Right lobe of liver (tissue), 6 donors: ENCODE measurements around the gene DCST2. TPM values are rescaled to one million over a fixed set of nuclear protein-coding genes. Genes with fewer than 3 reads are reported as not detected.
A peak's percentile ranks its signal among the peaks of the same experiment; 100 is the strongest.

ENCODE experiments used
- ATAC-seq, 4 donors: fragments of 200-7000 bp; cut with Tn5 transposase; one replicate each; pipeline ENCODE4 v1.9.1; 2020; ENCODE audit warnings: mild to moderate bottlenecking in 4 of 4, moderate library complexity in 4 of 4
- DNase-seq, 3 donors: peaks; one replicate each; pipeline ENCODE4 v3.0.0-alpha.2; 2020
- H3K27ac ChIP-seq, 3 donors: fragments of 200-600 bp; one replicate each; pipeline ENCODE4 v1.8.0; 2022
- H3K27me3 ChIP-seq, 2 donors: fragments of 200-600 bp; one replicate each; pipeline ENCODE4 v1.8.0; 2022
- H3K36me3 ChIP-seq, 4 donors: fragments of 200-600 bp; sonication (generic) in 1 of 4; one replicate each; pipeline versions ENCODE4 v1.5.1 to v1.8.0; 2017 to 2022; ENCODE audit warnings: control low read depth in 1 of 4
- H3K4me1 ChIP-seq, 4 donors: fragments of 200-600 bp; sonication (generic) in 1 of 4; one replicate each; pipeline versions ENCODE4 v1.5.1 to v1.8.0; 2017 to 2022; ENCODE audit warnings: control low read depth in 1 of 4
- H3K4me3 ChIP-seq, 3 donors: fragments of 200-600 bp; one replicate each; pipeline ENCODE4 v1.8.0; 2022
- H3K9me3 ChIP-seq, 4 donors: fragments of 200-600 bp; sonication (generic) in 1 of 4; one replicate each; pipeline versions ENCODE4 v1.5.1 to v1.8.0; 2017 to 2022; ENCODE audit warnings: control low read depth in 1 of 4
- CTCF ChIP-seq, 4 donors: fragments of 200-600 bp in 3 of 4; fragments of 450-650 bp in 1 of 4; IDR thresholded peaks; one replicate each; pipeline versions ENCODE4 v1.5.1 to v1.8.0; 2016 to 2022; ENCODE audit warnings: antibody characterized with exemption in 4 of 4, mild to moderate bottlenecking in 2 of 4
- POLR2A ChIP-seq: fragments of 450-650 bp; IDR thresholded peaks from one replicate; pipeline ENCODE4 v1.6.1; 2017; ENCODE audit warnings: antibody characterized with exemption, mild to moderate bottlenecking
- WGBS: methylation state at CpG from one replicate; pipeline ENCODE4 v1.1.6; 2018; ENCODE audit warnings: low coverage, low lambda C conversion rate; ENCODE audit not compliant: insufficient coverage; ENCODE audit errors: missing lambda C conversion rate; 5-methylcytosine and 5-hydroxymethylcytosine counted together
- intact Hi-C, 2 donors: fragments of 100-400 bp; cut with DNase I; formaldehyde crosslinking; loops; one replicate each; pipeline versions ENCODE4 v1.11.2 to v1.14.1; 2022
- total RNA-seq, 6 experiments: library from RNA; depleted of rRNA in 2 of 6; stranded (reverse); fragments of >200 nt in 2 of 6; fragmentation: NEBNext Ultra II Directional in 3 of 6; extraction: Animal tissue kit (Norgen Biotek cat#: 25700) in 3 of 6; gene quantifications; one replicate each; pipeline versions ENCODE4 v1.1.0 to v1.2.4, GENCODE V29; 2016 to 2023
- donor health status: DM: no; HTN: yes; CAD: no.
- donor health status: DM: no; HTN: no; CAD: no.
- donor health status: DM: no; HTN: no; CAD: no.
- donor health status: DM: no; HTN: yes; CAD: no.
- donor health status: DM: no; HTN: yes; CAD: no.

The DCST2 gene
- total RNA-seq, 6 experiments from 2014 or later: 0.72 to 1.4 (median 0.81) TPM; not detected in 1

DNA sequence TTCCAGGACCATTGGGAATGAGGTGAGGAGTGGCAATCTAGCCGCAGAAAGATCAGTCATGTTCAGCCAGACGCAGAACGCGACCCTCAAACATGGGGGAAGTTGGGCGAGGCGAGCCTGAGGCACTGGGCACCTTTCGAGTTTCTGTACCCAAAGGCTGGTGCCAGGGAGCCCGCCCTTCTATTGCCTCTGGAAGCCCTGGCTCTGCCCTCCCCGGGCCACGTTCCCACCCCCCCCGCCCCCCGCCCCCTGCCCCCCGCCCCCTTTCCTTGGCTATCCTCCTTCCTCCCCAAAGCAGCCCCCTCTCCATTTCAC is 33.2 kb downstream of the DCST2 start:
- no peak for TF ChIP-seq CTCF (IDR thresholded peaks at IDR 0.05)
- H3K27ac ChIP-seq: peak overlapping the region; percentile 76 to 95 (median 93)
- intact Hi-C loops: no loop called here
- H3K4me1 ChIP-seq: peaks cover 0 to 33% (median 11%) of the 10 kb centered on the region in 4 donors
- H3K4me3 ChIP-seq: peak overlapping the region; percentile 85 to 93 (median 91)
- no peak for ATAC-seq
- peak in 2 of 3 donors; percentile 51 to 68 for DNase-seq
- no peaks in the 10 kb centered on the region for H3K36me3 ChIP-seq
- no peaks in the 10 kb centered on the region for H3K9me3 ChIP-seq
- H3K27me3 ChIP-seq: no peaks in the 10 kb centered on the region
- 0% methylated on average over 6 of the region's 13 CpGs for WGBS

DNA sequence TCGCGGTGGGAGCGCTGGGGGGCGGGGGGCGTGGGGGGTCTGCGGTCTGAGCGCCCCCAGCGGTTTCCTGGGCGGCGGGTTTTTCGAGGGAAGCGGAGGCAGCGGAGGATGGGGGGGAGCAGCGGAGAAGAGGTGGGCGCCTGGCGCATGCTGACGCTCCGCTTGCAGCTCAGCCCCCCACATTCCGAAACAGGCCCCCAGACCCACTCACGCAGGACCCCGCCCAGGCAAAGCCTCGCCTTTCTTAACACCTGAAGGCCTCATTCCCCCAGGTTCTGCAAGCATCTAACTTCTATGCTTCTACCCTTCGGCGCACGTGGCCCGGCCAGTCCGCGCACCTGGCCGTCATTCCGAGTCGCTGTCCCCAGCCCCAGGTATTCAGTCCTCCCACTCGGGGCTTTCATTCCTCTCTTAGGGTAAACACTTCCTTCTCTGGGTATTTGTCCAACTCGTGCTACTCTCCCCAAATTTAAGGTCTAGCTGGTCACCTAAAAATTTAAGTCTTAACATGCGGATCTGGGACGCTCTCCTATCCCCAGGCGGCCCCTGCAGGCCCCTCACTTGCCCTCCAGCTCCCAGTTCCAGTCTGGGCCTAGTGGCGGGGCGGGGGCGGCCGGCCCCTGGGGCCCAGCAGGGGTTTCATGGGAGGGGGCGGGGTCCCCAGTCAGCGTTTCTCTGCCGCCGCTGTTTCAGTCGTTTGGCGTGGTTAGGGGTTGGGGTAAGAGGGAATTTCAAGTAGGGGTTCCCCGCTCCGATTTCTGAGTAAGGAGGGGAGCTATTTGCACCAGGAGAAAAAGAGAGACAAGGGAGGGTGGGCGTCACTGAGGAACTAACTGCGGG is 33.8 kb downstream of the DCST2 start:
- intact Hi-C loops: no loop called here
- peak overlapping the region; percentile 21 to 93 (median 91) for H3K4me3 ChIP-seq
- no peaks in the 10 kb centered on the region for H3K36me3 ChIP-seq
- peaks cover 0 to 27% (median 6%) of the 10 kb centered on the region in 4 donors for H3K4me1 ChIP-seq
- H3K27me3 ChIP-seq: no peaks in the 10 kb centered on the region
- peak in 2 of 3 donors; percentile 45 to 61 for DNase-seq
- H3K27ac ChIP-seq: peak overlapping the region; percentile 76 to 95 (median 93)
- TF ChIP-seq CTCF (IDR thresholded peaks at IDR 0.05) (no peak), POLR2A (no peak)
- no peak for ATAC-seq
- H3K9me3 ChIP-seq: no peaks in the 10 kb centered on the region
- WGBS: 0% methylated on average over 18 of the region's 50 CpGs

GRCh38 chr1:154998818-154999570 is 34.6 kb downstream of the DCST2 start:
- no peaks in the 10 kb centered on the region for H3K27me3 ChIP-seq
- DNase-seq: peak in 2 of 3 donors; percentile 70 to 74
- 11% methylated on average over 17 of the region's 40 CpGs for WGBS
- ATAC-seq: no peak
- no peaks in the 10 kb centered on the region for H3K9me3 ChIP-seq
- intact Hi-C loops: no loop called here
- peak overlapping the region; percentile 21 to 93 (median 91) for H3K4me3 ChIP-seq
- TF ChIP-seq CTCF (IDR thresholded peaks at IDR 0.05): peak; percentile 76 to 84 (median 82)
- no peak for TF ChIP-seq POLR2A
- peaks cover 0 to 19% (median 4%) of the 10 kb centered on the region in 4 donors for H3K4me1 ChIP-seq
- no peaks in the 10 kb centered on the region for H3K36me3 ChIP-seq
- H3K27ac ChIP-seq: no peak overlapping the region

GRCh38 chr1:154998201-154998780 is 35.3 kb downstream of the DCST2 start:
- TF ChIP-seq CTCF (IDR thresholded peaks at IDR 0.05): peak in 3 of 4 donors; percentile 24 to 34 (median 28)
- TF ChIP-seq POLR2A: no peak
- ATAC-seq (no peak), DNase-seq (peak in 1 of 3 donors; percentile 47)
- Histone ChIP-seq H3K9me3 (no peaks in the 10 kb centered on the region), H3K4me3 (no peak overlapping the region), H3K27ac (no peak overlapping the region), H3K4me1 (peaks cover 0 to 19% (median 4%) of the 10 kb centered on the region in 4 donors), H3K27me3 (no peaks in the 10 kb centered on the region), H3K36me3 (no peaks in the 10 kb centered on the region)
- WGBS: 63% methylated on average over 14 of the region's 16 CpGs
- intact Hi-C loops: no loop called here
